VCaP (cell line): ENCODE data around the gene OSBPL6.

Source experiments
- H3K27ac ChIP-seq: fragments of 450-650 bp; 2 replicates; pipeline ENCODE4 v1.5.1; 2017
- CTCF ChIP-seq: fragments of 450-650 bp; conservative IDR thresholded peaks from 2 replicates; pipeline ENCODE4 v1.5.1; 2017; ENCODE audit warnings: mild to moderate bottlenecking, moderate library complexity

OSBPL6 gene

GRCh38 chr2:178264211-178264610 lies 69.9 kb downstream of the OSBPL6 start:
- H3K27ac ChIP-seq = no peak overlapping the region
- TF ChIP-seq CTCF = no peak

GRCh38 chr2:178265851-178266250 lies 71.5 kb downstream of the OSBPL6 start:
- H3K27ac ChIP-seq = no peak overlapping the region
- no peak for TF ChIP-seq CTCF

DNA sequence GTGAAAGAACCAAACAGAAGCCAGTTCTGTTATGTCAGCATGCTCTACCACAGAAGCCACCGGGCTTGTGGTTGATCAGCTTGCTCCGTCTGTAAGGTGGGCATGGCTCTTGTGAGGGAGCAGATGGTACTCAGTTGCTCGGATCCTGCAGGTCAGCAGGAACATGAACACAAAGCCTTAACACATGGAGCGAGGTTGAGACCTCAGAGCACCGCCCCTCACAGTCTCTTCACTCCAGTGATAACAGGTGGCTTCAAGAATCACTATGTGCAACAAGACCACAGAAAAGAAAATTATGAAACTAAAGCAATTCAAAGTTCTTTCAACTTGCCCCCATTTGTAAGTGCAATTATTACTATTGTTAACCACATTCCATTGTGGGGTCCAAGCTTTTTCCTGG lies 72.1 kb downstream of the OSBPL6 start:
- H3K27ac ChIP-seq = no peak overlapping the region
- TF ChIP-seq CTCF = no peak

DNA sequence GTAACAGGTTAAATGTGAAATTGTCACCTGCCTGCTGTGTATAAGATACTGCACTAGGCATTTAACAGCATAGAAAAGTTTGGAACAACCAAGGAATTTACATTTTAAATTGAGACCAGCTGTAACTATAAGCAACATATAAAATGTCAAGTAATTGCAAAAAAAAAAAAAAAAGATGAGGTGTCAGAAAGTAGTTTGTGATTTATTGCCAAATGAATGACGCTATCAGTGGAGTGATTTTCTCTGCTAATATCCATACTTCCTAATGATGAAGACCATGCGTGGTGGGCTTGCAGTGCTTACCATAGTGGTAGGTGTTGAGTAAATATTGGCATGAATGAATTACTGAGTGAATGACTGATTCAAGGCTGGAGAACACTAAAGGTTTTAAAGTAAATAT lies 73.3 kb downstream of the OSBPL6 start:
- no peak overlapping the region for H3K27ac ChIP-seq
- TF ChIP-seq CTCF = no peak

DNA sequence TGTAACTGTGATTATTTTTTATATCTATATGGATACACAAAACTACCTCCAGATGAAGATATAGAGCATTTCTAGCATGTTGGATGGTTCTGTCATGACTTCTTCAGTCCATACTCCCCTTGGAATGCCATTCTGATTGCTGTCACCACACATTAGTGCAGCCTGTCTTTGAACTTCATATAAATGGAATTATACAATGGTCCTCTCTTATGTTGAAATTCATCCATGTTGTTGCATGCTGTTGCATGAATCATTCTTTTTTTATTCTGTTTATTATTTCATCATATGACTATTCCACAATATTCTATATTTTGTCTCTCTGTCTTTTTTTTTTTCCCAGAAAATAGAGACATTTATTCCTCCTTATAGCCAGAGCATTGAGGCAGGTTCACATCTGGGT lies 74.1 kb downstream of the OSBPL6 start:
- no peak overlapping the region for H3K27ac ChIP-seq
- TF ChIP-seq CTCF = no peak

- H3K27ac ChIP-seq = no peak overlapping the region
- no peak for TF ChIP-seq CTCF
These were observed 75.3 kb downstream of the OSBPL6 start for GRCh38 chr2:178269438-178270224.

DNA sequence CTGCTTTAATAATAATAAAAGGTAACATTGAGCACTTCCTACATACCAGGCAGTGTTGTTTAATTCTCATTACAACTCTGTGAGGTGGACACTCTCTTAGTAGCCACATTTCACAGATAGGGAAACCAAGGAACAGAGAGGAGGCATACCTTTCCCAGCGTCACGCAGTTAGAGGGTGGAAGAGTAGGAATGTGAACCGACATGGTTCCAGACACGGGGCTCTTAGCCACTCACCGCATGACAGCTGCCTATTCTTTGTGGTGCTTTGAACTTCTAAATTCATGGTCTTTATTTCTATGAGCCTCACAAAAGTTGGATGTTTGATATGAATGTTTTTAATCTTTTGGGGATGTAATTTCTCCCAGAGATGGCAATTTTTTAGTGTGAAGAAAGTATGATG lies 76.0 kb downstream of the OSBPL6 start:
- H3K27ac ChIP-seq = no peak overlapping the region
- no peak for TF ChIP-seq CTCF
